ENCODE results near the gene KIAA0753.

KIAA0753 gene

DNA sequence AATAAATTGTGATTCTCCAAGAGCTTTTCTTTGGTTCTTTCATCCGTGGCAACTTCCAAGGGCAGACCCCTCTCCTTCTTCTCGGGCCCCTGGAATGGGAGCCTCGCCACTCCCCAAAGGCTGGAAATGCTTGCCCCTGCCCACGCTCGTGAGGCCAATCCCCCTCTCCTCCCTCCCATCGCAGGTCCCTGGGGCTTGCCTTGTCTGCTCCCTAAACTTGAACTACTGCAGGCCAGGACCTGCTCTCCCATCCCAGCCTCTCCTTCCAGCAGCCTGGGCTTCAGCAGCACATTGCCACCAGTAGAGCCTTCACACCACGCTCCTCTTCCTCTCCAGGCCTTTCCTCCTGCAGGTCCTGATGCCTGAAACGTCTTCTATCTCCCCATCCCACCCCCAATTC, 95.2 kb downstream of the KIAA0753 start:
- DNase-seq = no peak

GRCh38 chr17:6544011-6544370, 96.5 kb downstream of the KIAA0753 start:
- no peak for DNase-seq

DNA sequence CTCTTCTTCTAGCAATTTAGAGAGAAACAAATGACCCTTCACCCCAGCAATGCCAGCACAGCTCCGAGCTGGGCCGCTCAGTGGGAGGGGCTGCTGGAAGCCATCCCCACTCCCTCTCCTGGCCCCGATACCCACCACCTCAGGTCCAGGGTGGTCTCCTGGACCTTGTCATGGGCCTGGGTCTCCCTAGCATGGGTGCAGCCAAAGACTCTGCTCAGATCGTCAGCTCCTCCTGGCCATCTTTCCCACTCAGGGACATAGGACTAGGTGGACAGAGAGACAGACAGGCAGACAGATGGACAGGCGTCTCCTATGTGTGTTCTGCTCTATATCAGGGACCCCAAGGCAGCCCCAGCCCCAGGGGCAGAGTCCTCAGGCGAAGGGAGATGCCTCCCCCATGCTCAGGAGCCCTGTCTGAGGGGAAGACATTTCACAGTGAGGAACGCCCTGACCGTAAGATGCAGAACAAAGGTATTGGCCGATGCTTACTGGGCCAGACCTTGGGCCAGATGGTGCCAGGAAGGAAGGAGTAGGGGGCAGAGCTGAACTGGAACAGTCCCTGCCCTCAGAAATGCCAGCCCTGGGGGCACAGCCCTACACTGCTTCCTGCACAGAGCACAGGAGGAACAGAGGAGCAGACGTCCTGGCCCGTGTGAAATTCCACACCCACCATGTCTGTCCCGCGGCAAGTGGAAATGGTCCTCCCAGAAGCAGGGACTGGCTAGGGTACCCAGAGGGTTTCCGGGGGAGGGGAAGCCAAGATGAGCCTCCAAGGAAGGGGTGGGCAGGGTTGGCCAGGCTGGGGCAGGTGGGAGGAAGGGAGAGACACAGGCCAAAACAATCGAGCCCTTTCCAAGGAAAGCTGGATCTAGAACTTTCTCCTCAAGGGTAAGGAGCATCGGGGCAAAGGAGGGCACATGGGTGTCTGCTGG, 97.2 kb downstream of the KIAA0753 start:
- no peak for DNase-seq

- no peak for DNase-seq
Measured at GRCh38 chr17:6542577-6542976, 97.9 kb downstream of the KIAA0753 start.

DNA sequence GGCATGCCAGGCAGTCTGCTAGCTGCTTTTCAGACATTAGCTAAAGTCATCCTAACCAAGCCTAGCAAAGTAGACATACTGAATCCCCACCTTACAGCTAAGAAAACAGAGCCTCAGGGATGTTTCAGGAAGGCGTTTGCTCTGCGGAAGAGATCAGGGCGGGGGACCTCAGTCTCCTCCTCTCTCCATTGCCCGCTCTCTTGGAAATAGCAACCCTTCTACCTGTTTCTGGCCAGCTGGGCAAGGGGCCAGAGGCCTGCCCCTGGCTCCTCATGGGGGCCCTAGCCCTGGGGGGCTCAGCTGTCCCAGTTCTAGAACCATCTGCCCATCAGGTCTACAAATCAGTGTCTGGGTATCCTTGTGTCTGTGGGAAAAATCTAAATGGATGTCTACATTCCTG, 98.6 kb downstream of the KIAA0753 start:
- DNase-seq = no peak

- no peak for DNase-seq
Measured at GRCh38 chr17:6539871-6540270, 100.6 kb downstream of the KIAA0753 start.

- no peak for DNase-seq
Measured at GRCh38 chr17:6536566-6537065, 103.9 kb downstream of the KIAA0753 start.

DNA sequence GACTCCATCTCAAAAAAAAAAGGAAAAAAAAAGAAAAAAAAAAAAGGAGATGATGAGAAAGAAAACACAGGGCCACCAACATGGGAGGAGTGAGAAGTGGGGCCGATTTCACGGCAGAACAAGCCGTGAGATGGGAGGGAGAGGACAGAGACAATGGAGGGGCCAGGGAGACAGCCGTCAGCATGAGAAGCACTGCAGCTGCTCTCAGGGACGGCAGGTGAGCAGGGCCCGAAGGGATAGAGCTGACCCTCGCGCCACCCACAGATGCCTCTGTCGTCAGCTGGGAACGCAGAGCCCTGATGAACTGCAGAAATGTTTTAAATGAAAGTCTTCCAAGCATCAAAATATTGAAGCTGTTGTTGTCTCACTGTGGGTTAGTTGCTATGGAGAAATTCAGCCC, 104.5 kb downstream of the KIAA0753 start:
- DNase-seq = no peak

GRCh38 chr17:6534846-6535514, 105.5 kb downstream of the KIAA0753 start:
- no peak for DNase-seq

DNA sequence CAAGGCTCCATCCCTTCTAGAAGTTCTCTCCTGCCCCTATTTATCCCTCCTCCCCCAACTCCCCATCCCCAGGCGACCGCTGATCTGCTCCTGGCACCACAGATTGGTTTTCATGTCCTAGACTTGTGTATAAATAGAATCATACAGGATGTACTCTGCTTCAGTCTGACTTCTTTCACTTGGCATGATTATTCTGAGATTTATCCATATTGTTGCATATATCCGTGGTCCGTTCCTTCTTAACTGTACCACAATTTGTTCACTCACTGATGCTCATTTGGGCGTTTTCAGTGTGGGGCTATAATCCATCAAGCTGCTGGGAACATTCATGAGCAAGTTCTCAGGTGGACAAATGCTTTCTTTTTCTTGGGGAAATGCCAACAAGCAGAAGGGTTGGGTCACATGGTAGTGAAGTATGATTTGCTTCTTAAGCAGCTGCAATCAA, 108.0 kb downstream of the KIAA0753 start:
- DNase-seq = no peak

GRCh38 chr17:6531575-6531974, 108.9 kb downstream of the KIAA0753 start:
- DNase-seq = no peak

DNA sequence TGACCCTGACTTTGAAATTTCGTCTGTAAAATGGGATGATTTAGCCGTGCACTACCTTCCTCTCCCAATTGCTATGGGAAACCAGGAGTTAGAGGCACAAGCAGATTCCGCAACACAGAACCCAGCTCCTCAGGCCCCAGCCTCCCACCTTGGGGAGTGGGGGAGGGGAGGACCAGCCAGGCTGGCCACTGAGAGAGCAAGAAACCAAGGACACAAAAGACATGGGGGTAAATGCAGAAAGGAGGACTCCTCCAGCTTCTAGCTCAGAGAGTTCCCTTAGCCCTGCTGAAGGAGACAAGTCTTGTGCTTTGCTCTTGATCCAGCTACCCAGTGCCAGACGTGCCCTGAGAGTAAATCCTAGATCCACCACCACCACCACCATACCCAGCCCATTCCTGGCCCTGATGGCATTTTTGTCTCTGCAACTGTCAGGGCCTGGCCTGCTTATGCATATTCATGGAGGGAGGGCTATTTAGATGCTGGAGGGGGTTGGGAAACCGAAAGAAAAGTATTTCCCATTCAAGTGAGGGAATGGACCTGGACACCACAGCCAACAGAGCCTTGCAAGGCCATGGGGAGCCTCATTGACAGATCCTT, 110.1 kb downstream of the KIAA0753 start:
- DNase-seq = no peak

DNA sequence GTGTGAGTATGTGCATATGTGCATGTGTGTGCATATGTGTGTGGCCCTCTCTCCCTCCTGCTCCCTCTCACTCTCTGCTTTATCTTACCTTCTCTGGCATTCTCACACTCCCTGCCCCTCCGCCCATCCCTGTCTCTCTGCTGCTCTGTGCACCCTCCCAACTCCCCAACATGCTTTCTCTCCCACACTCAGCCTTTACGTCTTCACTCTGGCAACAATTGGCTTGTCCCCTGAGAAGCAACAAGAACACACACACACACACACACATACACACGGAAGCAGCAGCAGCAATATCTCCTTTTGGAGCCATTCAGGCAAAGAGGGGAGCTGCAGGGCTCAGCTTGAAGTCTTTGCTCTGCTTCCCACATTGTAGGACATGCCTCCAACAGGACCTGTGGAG, 112.0 kb downstream of the KIAA0753 start:
- no peak for DNase-seq
